Neuronal stem cell (in vitro differentiated cells): ENCODE measurements around the gene FMN2.

Experiments used
- DNase-seq: peaks from one replicate; pipeline ENCODE4 v3.0.0-alpha.2; 2013; ENCODE audit warnings: low spot score
- H2AFZ ChIP-seq: one replicate; pipeline ENCODE4 v1.6.1; 2013; ENCODE audit warnings: mild to moderate bottlenecking, low read length, inconsistent platforms
- H2AK5ac ChIP-seq: 2 replicates; pipeline ENCODE4 v1.6.1; 2013; ENCODE audit warnings: low read depth, mild to moderate bottlenecking, inconsistent platforms, low read length, moderate library complexity, mixed read lengths
- H2BK120ac ChIP-seq: 2 replicates; pipeline ENCODE4 v1.6.1; 2013; ENCODE audit warnings: low read depth, mild to moderate bottlenecking, inconsistent platforms, low read length, moderate library complexity, mixed read lengths
- H2BK12ac ChIP-seq: one replicate; pipeline ENCODE4 v1.6.1; 2013; ENCODE audit warnings: low read length, inconsistent platforms
- H2BK15ac ChIP-seq: 2 replicates; pipeline ENCODE4 v1.6.1; 2013; ENCODE audit warnings: mild to moderate bottlenecking, low read length, inconsistent platforms, mixed read lengths
- H2BK5ac ChIP-seq: one replicate; pipeline ENCODE4 v1.6.1; 2013; ENCODE audit warnings: inconsistent platforms, mild to moderate bottlenecking, low read length, moderate library complexity
- H3K14ac ChIP-seq: one replicate; pipeline ENCODE4 v1.6.1; 2013; ENCODE audit warnings: low read length, inconsistent platforms
- H3K18ac ChIP-seq: 2 replicates; pipeline ENCODE4 v1.6.1; 2013; ENCODE audit warnings: low read length, inconsistent platforms
- H3K23ac ChIP-seq: 2 replicates; pipeline ENCODE4 v1.6.1; 2013; ENCODE audit warnings: low read depth, mild to moderate bottlenecking, mixed read lengths, low read length, inconsistent platforms; ENCODE audit not compliant: poor library complexity
- H3K27ac ChIP-seq: replicated peaks from 3 replicates; pipeline ENCODE4 v1.5.1; 2013; ENCODE audit warnings: low read length, inconsistent platforms
- H3K27me3 ChIP-seq, 3 experiments: 2 replicates each; pipeline ENCODE4 v1.6.1; 2013; ENCODE audit warnings: low read length in 3 of 3, mild to moderate bottlenecking in 2 of 3, inconsistent platforms in 1 of 3, low read depth in 1 of 3, mixed read lengths in 1 of 3, moderate library complexity in 1 of 3; ENCODE audit not compliant: control insufficient read depth in 3 of 3, insufficient read depth in 3 of 3
- H3K36me3 ChIP-seq, 2 donors: replicated peaks in 1 of 2; 2 replicates each; pipeline ENCODE4 v1.6.1; 2013; ENCODE audit warnings: low read length in 2 of 2; ENCODE audit not compliant: control insufficient read depth in 2 of 2, insufficient read depth in 2 of 2
- H3K4ac ChIP-seq: 2 replicates; pipeline ENCODE4 v1.6.1; 2013; ENCODE audit warnings: inconsistent platforms, mild to moderate bottlenecking, low read length, moderate library complexity
- H3K4me1 ChIP-seq, 2 donors: 1 replicate in 1 of 2; 2 replicates in 1 of 2; pipeline ENCODE4 v1.6.1; 2013; ENCODE audit warnings: low read length in 2 of 2, low read depth in 1 of 2; ENCODE audit not compliant: control insufficient read depth in 2 of 2, insufficient read depth in 1 of 2
- H3K4me2 ChIP-seq: one replicate; pipeline ENCODE4 v1.6.1; 2013; ENCODE audit warnings: mild to moderate bottlenecking, low read length, inconsistent platforms; ENCODE audit not compliant: insufficient read depth, poor library complexity, severe bottlenecking
- H3K4me3 ChIP-seq, 2 donors: 2 replicates each; pipeline ENCODE4 v1.5.1; 2013; ENCODE audit warnings: low read length in 2 of 2, mild to moderate bottlenecking in 2 of 2, inconsistent platforms in 1 of 2, moderate library complexity in 1 of 2
- H3K79me1 ChIP-seq: one replicate; pipeline ENCODE4 v1.6.1; 2013; ENCODE audit warnings: low read depth, mild to moderate bottlenecking, inconsistent platforms, low read length, moderate library complexity
- H3K9ac ChIP-seq: one replicate; pipeline ENCODE4 v1.6.1; 2013; ENCODE audit warnings: mild to moderate bottlenecking, low read depth, low read length, inconsistent platforms; ENCODE audit not compliant: poor library complexity
- H3K9me3 ChIP-seq, 2 donors: replicated peaks in 1 of 2; 2 replicates each; pipeline versions ENCODE3 to v1.6.1; 2013; ENCODE audit warnings: low read length in 2 of 2, mild to moderate bottlenecking in 2 of 2, inconsistent platforms in 1 of 2, low read depth in 1 of 2, mixed read lengths in 1 of 2, moderate library complexity in 1 of 2; ENCODE audit not compliant: control insufficient read depth in 2 of 2, insufficient read depth in 1 of 2
- H4K8ac ChIP-seq: one replicate; pipeline ENCODE4 v1.6.1; 2013; ENCODE audit warnings: low read depth, mild to moderate bottlenecking, inconsistent platforms, low read length, moderate library complexity
- H4K91ac ChIP-seq: one replicate; pipeline ENCODE4 v1.6.1; 2013; ENCODE audit warnings: low read length, low read depth, mild to moderate bottlenecking, inconsistent platforms; ENCODE audit not compliant: poor library complexity
- WGBS, 2 donors: extraction: QIAGEN DNeasy Blood & Tissue Kit; methylation state at CpG; one replicate each; pipeline ENCODE4 v1.1.7; 2013; ENCODE audit warnings: missing lambda C conversion rate in 2 of 2, mixed read lengths in 1 of 2; ENCODE audit not compliant: insufficient read length in 2 of 2, insufficient replicate concordance in 1 of 2; ENCODE audit errors: extremely low coverage in 2 of 2; 5-methylcytosine and 5-hydroxymethylcytosine counted together

Gene FMN2

DNA sequence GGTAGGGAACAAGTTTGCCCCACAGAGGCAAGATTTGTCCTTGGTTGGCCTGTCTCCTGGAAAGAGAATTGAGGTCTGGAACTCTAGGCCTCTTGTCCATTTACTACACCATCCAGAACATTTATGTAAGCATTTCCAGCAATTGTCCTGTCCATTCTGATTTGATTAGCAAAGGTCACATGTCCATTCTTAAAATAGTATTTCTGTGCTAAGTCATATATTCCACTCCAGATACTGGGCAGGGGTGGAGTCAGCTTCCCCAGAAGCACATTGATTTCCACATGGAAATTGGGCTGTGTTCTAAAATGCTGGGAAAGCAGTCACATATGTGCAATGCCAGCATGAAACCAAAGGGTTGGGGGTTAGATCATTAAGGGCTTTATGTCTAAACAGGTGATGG lies 21.5 kb upstream of the FMN2 start:
- Histone ChIP-seq H3K27me3 (no peaks in the 10 kb centered on the region), H3K79me1 (no peaks in the 10 kb centered on the region), H3K36me3 (no peaks in the 10 kb centered on the region), H2AFZ (no peak overlapping the region), H3K14ac (no peak overlapping the region), H3K9ac (no peak overlapping the region), H3K4ac (no peak overlapping the region), H3K18ac (no peak overlapping the region), H3K23ac (no peak overlapping the region), H3K4me2 (no peak overlapping the region), H2AK5ac (no peak overlapping the region), H3K9me3 (peaks cover 0 to 4% of the 10 kb centered on the region in 2 donors), H3K4me3 (no peak overlapping the region), H2BK12ac (no peak overlapping the region), H4K91ac (no peak overlapping the region), H3K4me1 (peaks cover 0 to 8% of the 10 kb centered on the region in 2 donors), H3K27ac (no peak overlapping the region), H2BK5ac (no peak overlapping the region), H2BK120ac (no peak overlapping the region), H4K8ac (no peak overlapping the region), H2BK15ac (no peak overlapping the region)
- DNase-seq: no peak

DNA sequence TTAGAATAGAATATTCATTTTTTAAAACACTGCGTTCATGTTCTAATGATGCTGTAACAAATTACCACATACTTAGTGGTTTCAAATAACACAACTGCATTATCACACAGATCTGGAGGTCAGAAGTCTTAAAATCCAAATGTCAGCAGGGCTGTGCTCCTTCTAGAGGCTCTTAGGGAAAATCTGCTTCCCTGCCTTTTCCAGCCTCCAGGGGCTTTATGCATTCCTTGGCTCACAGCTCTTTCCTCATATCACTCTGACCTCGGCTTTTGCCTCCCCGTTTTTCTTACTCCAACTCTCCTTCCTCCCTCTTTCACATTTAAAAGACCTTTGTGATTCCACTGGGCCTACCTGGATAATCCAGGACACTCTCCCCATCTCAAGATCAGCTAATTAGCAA lies 18.6 kb upstream of the FMN2 start:
- Histone ChIP-seq H2BK12ac (no peak overlapping the region), H2AFZ (peak overlapping the region; percentile 61), H3K27me3 (no peaks in the 10 kb centered on the region), H3K18ac (no peak overlapping the region), H3K4ac (no peak overlapping the region), H4K91ac (no peak overlapping the region), H3K36me3 (no peaks in the 10 kb centered on the region), H3K23ac (no peak overlapping the region), H3K27ac (no peak overlapping the region), H2BK15ac (no peak overlapping the region), H3K14ac (no peak overlapping the region), H3K4me3 (no peak overlapping the region), H2AK5ac (no peak overlapping the region), H3K4me1 (peaks cover 0 to 10% of the 10 kb centered on the region in 2 donors), H2BK120ac (no peak overlapping the region), H2BK5ac (no peak overlapping the region), H4K8ac (no peak overlapping the region), H3K4me2 (no peak overlapping the region), H3K79me1 (no peaks in the 10 kb centered on the region), H3K9ac (no peak overlapping the region), H3K9me3 (peaks cover 0 to 6% of the 10 kb centered on the region in 2 donors)
- no peak for DNase-seq
- WGBS, 2 donors: no CpG with 5 or more reads among the region's 3 CpGs

DNA sequence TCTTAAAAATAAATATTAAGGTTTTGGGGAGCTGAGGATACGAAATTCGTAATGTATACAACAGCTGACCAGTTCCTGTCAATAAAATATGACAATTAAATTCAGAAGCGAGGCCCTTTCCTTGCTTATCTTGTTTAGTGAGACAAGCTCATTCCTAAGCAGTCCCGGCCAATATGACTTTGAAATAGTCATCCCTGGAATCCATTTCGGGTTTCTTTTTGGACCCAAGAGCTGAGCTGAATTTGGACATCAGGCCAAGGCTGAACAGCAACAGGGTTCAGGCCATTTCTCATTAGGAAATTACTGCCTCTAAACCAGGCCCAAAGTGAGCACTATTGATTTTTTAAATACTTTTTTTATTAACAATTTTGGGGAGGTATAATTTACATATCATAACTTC lies 17.3 kb upstream of the FMN2 start:
- H4K91ac ChIP-seq: no peak overlapping the region
- WGBS, 2 donors: no CpG with 5 or more reads among the region's 5 CpGs
- no peak overlapping the region for H3K18ac ChIP-seq
- peak overlapping the region; percentile 77 for H2AFZ ChIP-seq
- H3K27ac ChIP-seq: no peak overlapping the region
- H2BK5ac ChIP-seq: no peak overlapping the region
- peaks cover 0 to 6% of the 10 kb centered on the region in 2 donors for H3K9me3 ChIP-seq
- H2BK120ac ChIP-seq: no peak overlapping the region
- H3K27me3 ChIP-seq: no peaks in the 10 kb centered on the region
- no peak overlapping the region for H2AK5ac ChIP-seq
- no peak overlapping the region for H3K23ac ChIP-seq
- no peak for DNase-seq
- no peak overlapping the region for H3K9ac ChIP-seq
- no peak overlapping the region for H3K4me3 ChIP-seq
- no peak overlapping the region for H3K14ac ChIP-seq
- H3K4me2 ChIP-seq: no peak overlapping the region
- no peak overlapping the region for H2BK15ac ChIP-seq
- no peaks in the 10 kb centered on the region for H3K36me3 ChIP-seq
- H3K79me1 ChIP-seq: no peaks in the 10 kb centered on the region
- no peak overlapping the region for H4K8ac ChIP-seq
- no peak overlapping the region for H3K4ac ChIP-seq
- H2BK12ac ChIP-seq: no peak overlapping the region
- peaks cover 0 to 10% of the 10 kb centered on the region in 2 donors for H3K4me1 ChIP-seq

DNA sequence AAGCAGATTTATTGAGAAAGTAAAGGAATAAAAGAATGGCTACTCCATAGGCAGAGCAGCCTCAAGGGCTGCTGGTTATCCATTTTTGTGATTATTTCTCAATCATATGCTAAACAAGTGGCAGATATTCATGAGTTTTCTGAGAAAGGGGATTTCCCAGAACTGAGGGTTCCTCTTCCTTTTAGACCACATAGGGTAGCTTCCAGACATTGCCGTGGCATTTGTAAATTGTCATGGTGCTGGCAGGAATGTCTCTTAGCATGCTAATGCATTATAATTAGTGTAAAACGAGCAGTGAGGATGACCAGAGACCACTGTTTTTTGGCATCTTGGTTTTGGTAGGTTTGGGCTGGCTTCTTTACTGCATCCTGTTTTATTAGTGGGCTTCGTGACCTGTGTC lies 16.8 kb upstream of the FMN2 start:
- H2BK12ac ChIP-seq: no peak overlapping the region
- no peak overlapping the region for H3K23ac ChIP-seq
- H3K18ac ChIP-seq: no peak overlapping the region
- WGBS, 2 donors: no CpG with 5 or more reads among the region's 3 CpGs
- no peak overlapping the region for H3K9ac ChIP-seq
- H3K4me3 ChIP-seq: no peak overlapping the region
- no peaks in the 10 kb centered on the region for H3K36me3 ChIP-seq
- no peak overlapping the region for H4K91ac ChIP-seq
- no peak overlapping the region for H2AK5ac ChIP-seq
- H4K8ac ChIP-seq: no peak overlapping the region
- no peak overlapping the region for H2BK120ac ChIP-seq
- no peak overlapping the region for H3K27ac ChIP-seq
- H3K4me1 ChIP-seq: peaks cover 0 to 10% of the 10 kb centered on the region in 2 donors
- H3K4ac ChIP-seq: no peak overlapping the region
- no peak overlapping the region for H2BK15ac ChIP-seq
- DNase-seq: no peak
- no peak overlapping the region for H2BK5ac ChIP-seq
- no peaks in the 10 kb centered on the region for H3K27me3 ChIP-seq
- H3K79me1 ChIP-seq: no peaks in the 10 kb centered on the region
- H3K9me3 ChIP-seq: peaks cover 0 to 6% of the 10 kb centered on the region in 2 donors
- H3K4me2 ChIP-seq: no peak overlapping the region
- H2AFZ ChIP-seq: peak overlapping the region; percentile 77
- H3K14ac ChIP-seq: no peak overlapping the region
